Stimulated activated CD8-positive, alpha-beta memory T cell treated with anti-CD3 and anti-CD28 coated beads, Interleukin-7, amount 100 ng/mL, for 48 hours (primary cell): ENCODE results near the gene C11orf98.
"Not testable (repeated sequence)": the region's sequence is repeated elsewhere in the genome, so short reads cannot be mapped to it uniquely, and the experiment has no call there.

Experiments
- DNase-seq, 2 donors: peaks; one replicate each; pipeline ENCODE4 v3.0.0-alpha.2; 2020; ENCODE audit warnings: low read depth in 1 of 2; ENCODE audit errors: extremely low read depth in 1 of 2

The C11orf98 gene

GRCh38 chr11:62654297-62654696 lies 10.7 kb downstream of the C11orf98 start:
- no peak for DNase-seq

GRCh38 chr11:62652161-62653006 lies 12.6 kb downstream of the C11orf98 start:
- DNase-seq, result no peak

- not testable (repeated sequence) for DNase-seq
Observed at GRCh38 chr11:62650283-62650682, 14.7 kb downstream of the C11orf98 start.

GRCh38 chr11:62649486-62649885 lies 15.5 kb downstream of the C11orf98 start:
- no peak for DNase-seq

GRCh38 chr11:62648967-62649364 lies 16.0 kb downstream of the C11orf98 start:
- no peak for DNase-seq

- no peak for DNase-seq
Observed at GRCh38 chr11:62648185-62648966, 16.6 kb downstream of the C11orf98 start.

- no peak for DNase-seq
Observed at GRCh38 chr11:62647609-62648005, 17.4 kb downstream of the C11orf98 start.

GRCh38 chr11:62646825-62647608 lies 18.0 kb downstream of the C11orf98 start:
- DNase-seq, result no peak

- peak; percentile 99 for DNase-seq
Observed at GRCh38 chr11:62645946-62646824, 18.8 kb downstream of the C11orf98 start, which contains the start of gene GANAB. Gene GANAB (minus strand): TSS chr11:62646613. CDS start chr11:62646599, 14 bp downstream.

GRCh38 chr11:62645671-62645945 lies 19.4 kb downstream of the C11orf98 start:
- DNase-seq, result no peak

GRCh38 chr11:62644220-62644619 lies 20.8 kb downstream of the C11orf98 start:
- DNase-seq, result no peak

GRCh38 chr11:62632492-62632891 lies 32.5 kb downstream of the C11orf98 start:
- DNase-seq, result no peak

- no peak for DNase-seq
Observed at GRCh38 chr11:62627713-62628112, 37.3 kb downstream of the C11orf98 start.

GRCh38 chr11:62622476-62623089 lies 42.4 kb downstream of the C11orf98 start:
- DNase-seq, result no peak

GRCh38 chr11:62621567-62622470 lies 43.2 kb downstream of the C11orf98 start, which contains the start of gene B3GAT3:
Gene B3GAT3 (minus strand): TSS chr11:62621986. CDS start chr11:62621947, 39 bp downstream.
- peak; percentile 97 to 98 for DNase-seq

GRCh38 chr11:62621027-62621566 lies 43.9 kb downstream of the C11orf98 start:
- DNase-seq, result no peak

- not testable (repeated sequence) for DNase-seq
Observed at GRCh38 chr11:62616957-62617356, 48.1 kb downstream of the C11orf98 start.

GRCh38 chr11:62615521-62615920 lies 49.5 kb downstream of the C11orf98 start:
- no peak for DNase-seq
